ENCODE results near the gene PRB3.

PRB3 gene

GRCh38 chr12:11269607-11270006 lies at the start of gene PRB3:
TSS of gene PRB3 (minus strand) at chr12:11269707. CDS start at chr12:11269669, 38 bp downstream.
- DNase-seq, result no peak

- DNase-seq, result no peak
Observed at GRCh38 chr12:11310336-11310735, 40.8 kb upstream of the PRB3 start, which contains the start of gene PRB4. TSS of gene PRB4 (minus strand) at chr12:11310436. CDS start at chr12:11310398, 38 bp downstream.

GRCh38 chr12:11307143-11307542 lies 37.6 kb upstream of the PRB3 start:
- DNase-seq, result no peak

GRCh38 chr12:11273449-11273848 lies 3.9 kb upstream of the PRB3 start:
- DNase-seq, result no peak

- no peak for DNase-seq
Observed at GRCh38 chr12:11264501-11264900, 5.0 kb downstream of the PRB3 start.

- no peak for DNase-seq
Observed at GRCh38 chr12:11246489-11246888, 23.0 kb downstream of the PRB3 start.

- DNase-seq, result no peak
Observed at GRCh38 chr12:11242656-11243055, 26.9 kb downstream of the PRB3 start.

GRCh38 chr12:11240348-11240930 lies 29.1 kb downstream of the PRB3 start:
- DNase-seq, result no peak

GRCh38 chr12:11238275-11238674 lies 31.2 kb downstream of the PRB3 start:
- no peak for DNase-seq

GRCh38 chr12:11233532-11233931 lies 36.0 kb downstream of the PRB3 start:
- DNase-seq, result no peak

GRCh38 chr12:11228296-11228879 lies 41.1 kb downstream of the PRB3 start:
- no peak for DNase-seq

- DNase-seq, result no peak
Observed at GRCh38 chr12:11227373-11227772, 42.1 kb downstream of the PRB3 start.

All from T1000 (cell line).